ENCODE results near the gene ELOVL4.

ELOVL4 gene

GRCh38 chr6:79872303-79872702 is 75.0 kb downstream of the ELOVL4 start:
- H3K4me3 ChIP-seq (ENCODE audit: low read depth, low read length): no peak overlapping the region
- TF ChIP-seq CTCF (IDR thresholded peaks at IDR 0.05; ENCODE audit: insufficient read depth, low read depth, low read length, missing control alignments): no peak
- DNase-seq (ENCODE audit: low read depth): no peak

- DNase-seq (ENCODE audit: low read depth): peak; percentile 89
- TF ChIP-seq CTCF (IDR thresholded peaks at IDR 0.05; ENCODE audit: insufficient read depth, low read depth, low read length, missing control alignments): peak; percentile 97
- H3K4me3 ChIP-seq (ENCODE audit: low read depth, low read length): no peak overlapping the region
Measured at GRCh38 chr6:79869600-79870084, 77.7 kb downstream of the ELOVL4 start.

DNA sequence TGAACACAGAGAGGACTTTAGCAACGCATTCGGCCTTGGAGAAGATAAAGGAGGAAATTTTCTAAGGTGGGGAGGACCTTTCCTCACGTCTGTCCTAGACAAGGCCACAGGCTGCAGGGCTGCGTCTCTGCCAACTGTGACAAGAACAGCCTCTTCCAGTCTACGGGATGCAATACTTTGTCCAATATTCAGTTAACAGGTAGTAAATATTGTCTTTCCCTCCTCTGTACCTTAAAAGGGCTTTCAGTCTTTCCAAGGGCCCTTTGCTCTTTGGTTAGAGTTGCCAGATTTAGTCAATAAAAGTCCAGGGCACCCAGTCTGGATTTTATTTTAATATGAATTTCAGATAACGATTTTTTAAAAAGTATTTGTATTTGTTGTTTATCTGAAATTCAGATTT is 78.2 kb downstream of the ELOVL4 start:
- no peak for DNase-seq (ENCODE audit: low read depth)
- TF ChIP-seq CTCF (IDR thresholded peaks at IDR 0.05; ENCODE audit: insufficient read depth, low read depth, low read length, missing control alignments): no peak
- no peak overlapping the region for H3K4me3 ChIP-seq (ENCODE audit: low read depth, low read length)

GRCh38 chr6:79868098-79868722 is 79.1 kb downstream of the ELOVL4 start:
- peak; percentile 61 for TF ChIP-seq CTCF (IDR thresholded peaks at IDR 0.05; ENCODE audit: insufficient read depth, low read depth, low read length, missing control alignments)
- DNase-seq (ENCODE audit: low read depth): peak; percentile 74
- H3K4me3 ChIP-seq (ENCODE audit: low read depth, low read length): no peak overlapping the region
